GM10266 (cell line): ENCODE data around the gene CMC2.

ENCODE experiments used
- DNase-seq: peaks from one replicate; pipeline ENCODE4 v3.0.0; 2012; ENCODE audit errors: extremely low spot score
- CTCF ChIP-seq: IDR thresholded peaks from 2 replicates; pipeline ENCODE4 v1.5.1; 2012; ENCODE audit warnings: mild to moderate bottlenecking, low read depth; ENCODE audit not compliant: control insufficient read depth, insufficient read depth; ENCODE audit errors: missing control alignments

CMC2 gene

GRCh38 chr16:80993307-80993706 is 13.4 kb downstream of the CMC2 start:
- no peak for TF ChIP-seq CTCF
- DNase-seq: no peak

DNA sequence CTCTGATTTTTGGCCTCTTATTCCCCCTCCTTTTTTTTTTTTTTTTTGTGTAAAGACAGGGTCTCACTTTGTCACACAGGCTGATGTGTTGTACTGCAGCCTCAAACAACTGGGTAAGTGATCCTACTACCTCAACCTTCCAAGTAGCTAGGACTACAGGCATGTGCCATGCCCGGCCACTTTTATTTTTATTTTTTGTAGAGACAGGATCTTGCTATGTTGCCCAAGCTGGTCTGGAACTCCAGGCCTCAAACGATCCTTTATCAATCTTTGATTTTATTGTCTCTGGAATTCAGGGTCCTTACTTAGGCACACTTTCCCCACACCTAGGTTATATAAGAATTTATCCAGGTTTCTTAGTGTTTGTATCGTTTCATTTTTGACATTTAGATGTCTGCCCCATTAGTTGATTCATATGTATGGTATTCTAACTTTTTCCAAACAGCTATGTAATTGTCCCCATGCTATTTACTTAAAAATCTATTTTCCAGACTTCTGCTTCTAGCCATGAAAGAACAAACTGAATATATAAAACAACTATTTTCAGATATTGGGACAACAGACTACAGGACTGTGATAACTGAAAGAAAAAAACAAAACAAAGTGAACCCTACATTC is 13.9 kb downstream of the CMC2 start:
- no peak for DNase-seq
- TF ChIP-seq CTCF: no peak

DNA sequence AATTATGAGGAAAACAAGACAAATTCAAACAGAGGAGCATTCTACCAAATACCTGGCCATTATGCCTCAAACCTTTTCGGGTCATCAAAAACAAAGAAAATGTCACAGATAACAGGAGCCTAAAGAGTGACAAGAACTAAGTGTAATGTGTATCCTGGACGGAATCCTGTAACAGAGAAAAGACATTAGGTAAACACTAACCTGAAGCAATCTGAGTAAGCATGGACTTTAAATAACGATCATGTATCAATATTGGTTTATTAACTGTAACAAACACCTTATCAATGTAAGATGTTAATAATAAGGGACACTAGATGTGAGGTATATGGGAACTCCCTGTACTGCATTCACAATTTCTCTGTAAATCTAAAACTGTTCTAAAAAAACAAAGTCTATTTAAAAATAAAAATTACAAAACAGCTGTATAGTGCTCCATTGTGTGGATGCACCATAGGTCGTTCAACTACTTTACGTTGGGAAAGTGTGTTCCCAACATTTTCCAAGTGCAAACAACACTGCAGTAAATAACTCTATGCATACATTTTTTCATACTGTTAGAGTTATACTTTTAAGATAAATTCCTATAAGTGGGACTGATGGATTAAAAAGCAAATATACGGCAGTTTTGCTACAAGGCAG is 14.8 kb downstream of the CMC2 start:
- no peak for DNase-seq
- no peak for TF ChIP-seq CTCF

- no peak for TF ChIP-seq CTCF
- no peak for DNase-seq
These were observed 15.7 kb downstream of the CMC2 start for GRCh38 chr16:80990978-80991377.

- no peak for TF ChIP-seq CTCF
- no peak for DNase-seq
These were observed 16.1 kb downstream of the CMC2 start for GRCh38 chr16:80990577-80990976.

- DNase-seq: no peak
- TF ChIP-seq CTCF: no peak
These were observed 16.9 kb downstream of the CMC2 start for GRCh38 chr16:80989801-80990200.

GRCh38 chr16:80988756-80989155 is 17.9 kb downstream of the CMC2 start:
- no peak for DNase-seq
- no peak for TF ChIP-seq CTCF
